WERI-Rb-1 (cell line): Measurements from ENCODE around the gene UBL3.

Experiments used
- DNase-seq: peaks from one replicate; pipeline ENCODE4 v3.0.0-alpha.2; 2020
- H3K27ac ChIP-seq: fragments of 250-450 bp; sonication (Bioruptor Pico); 2 replicates; pipeline ENCODE4 v1.5.1; 2020; ENCODE audit warnings: mild to moderate bottlenecking, moderate library complexity
- H3K27me3 ChIP-seq: fragments of 250-450 bp; sonication (Bioruptor Pico); 2 replicates; pipeline ENCODE4 v1.5.1; 2021; ENCODE audit warnings: mild to moderate bottlenecking, low read depth, moderate library complexity; ENCODE audit not compliant: insufficient read depth, severe bottlenecking
- H3K36me3 ChIP-seq: fragments of 250-450 bp; sonication (Bioruptor Pico); 2 replicates; pipeline ENCODE4 v1.5.1; 2020; ENCODE audit warnings: mild to moderate bottlenecking, moderate library complexity
- H3K4me3 ChIP-seq: 2 replicates; pipeline ENCODE4 v1.5.1; 2011; ENCODE audit warnings: low read depth, mild to moderate bottlenecking, control low read depth, low read length
- H3K9me3 ChIP-seq: fragments of 250-450 bp; sonication (Bioruptor Pico); 2 replicates; pipeline ENCODE4 v1.5.1; 2021; ENCODE audit warnings: mild to moderate bottlenecking, moderate library complexity; ENCODE audit not compliant: severe bottlenecking
- CTCF ChIP-seq: IDR thresholded peaks from 2 replicates; pipeline ENCODE4 v1.5.1; 2011; ENCODE audit warnings: low read depth, mild to moderate bottlenecking, control low read depth, inconsistent platforms, low read length

The UBL3 gene

DNA sequence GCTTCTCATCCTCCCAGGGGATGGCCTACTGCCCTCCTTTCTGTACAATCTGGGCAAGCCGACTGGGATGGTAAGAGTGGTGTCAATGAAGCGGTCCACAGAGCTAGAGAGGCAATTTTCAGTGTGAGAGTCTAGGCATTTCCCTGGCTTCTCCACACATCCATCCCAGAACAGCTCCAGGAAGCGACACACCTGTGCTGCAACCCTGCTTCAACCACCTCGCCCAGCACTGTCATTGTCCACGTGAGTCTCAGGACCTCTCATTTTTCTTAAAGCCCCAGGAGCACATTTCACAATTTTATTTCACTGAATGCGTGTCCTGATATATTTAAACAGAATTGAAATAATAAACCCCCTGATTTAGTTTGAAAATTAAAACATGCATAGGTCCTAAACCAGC is 15.5 kb upstream of the UBL3 start:
- H3K4me3 ChIP-seq, result no peak overlapping the region
- no peaks in the 10 kb centered on the region for H3K9me3 ChIP-seq
- DNase-seq, result no peak
- H3K36me3 ChIP-seq, result no peaks in the 10 kb centered on the region
- no peak for TF ChIP-seq CTCF
- H3K27ac ChIP-seq, result no peak overlapping the region
- H3K27me3 ChIP-seq, result no peaks in the 10 kb centered on the region

GRCh38 chr13:29861694-29862110 is 11.3 kb upstream of the UBL3 start:
- no peak overlapping the region for H3K27ac ChIP-seq
- no peak overlapping the region for H3K4me3 ChIP-seq
- no peak for TF ChIP-seq CTCF
- H3K9me3 ChIP-seq, result no peaks in the 10 kb centered on the region
- DNase-seq, result no peak
- H3K36me3 ChIP-seq, result no peaks in the 10 kb centered on the region
- H3K27me3 ChIP-seq, result no peaks in the 10 kb centered on the region

DNA sequence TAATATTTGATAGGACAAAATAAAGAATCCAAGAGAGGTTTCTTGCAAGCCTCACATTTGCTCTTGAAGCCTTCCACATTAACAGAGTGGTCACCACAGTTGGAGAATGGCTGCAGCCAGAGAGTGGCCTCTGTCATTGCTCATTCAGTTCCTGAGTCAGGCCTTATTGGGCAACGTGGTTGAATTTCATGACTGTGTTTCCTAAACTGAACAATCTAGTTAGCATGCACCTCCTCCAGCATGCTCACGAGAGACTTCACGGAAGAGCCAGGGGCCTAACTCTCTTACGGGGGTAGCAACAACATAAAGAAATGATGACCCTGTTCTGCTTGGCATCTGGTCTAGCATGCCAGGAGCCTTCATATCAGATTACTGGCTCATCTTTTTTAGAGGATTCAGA is 9.6 kb upstream of the UBL3 start:
- no peaks in the 10 kb centered on the region for H3K36me3 ChIP-seq
- no peaks in the 10 kb centered on the region for H3K27me3 ChIP-seq
- no peaks in the 10 kb centered on the region for H3K9me3 ChIP-seq
- DNase-seq, result no peak
- H3K4me3 ChIP-seq, result no peak overlapping the region
- TF ChIP-seq CTCF, result no peak
- H3K27ac ChIP-seq, result no peak overlapping the region

DNA sequence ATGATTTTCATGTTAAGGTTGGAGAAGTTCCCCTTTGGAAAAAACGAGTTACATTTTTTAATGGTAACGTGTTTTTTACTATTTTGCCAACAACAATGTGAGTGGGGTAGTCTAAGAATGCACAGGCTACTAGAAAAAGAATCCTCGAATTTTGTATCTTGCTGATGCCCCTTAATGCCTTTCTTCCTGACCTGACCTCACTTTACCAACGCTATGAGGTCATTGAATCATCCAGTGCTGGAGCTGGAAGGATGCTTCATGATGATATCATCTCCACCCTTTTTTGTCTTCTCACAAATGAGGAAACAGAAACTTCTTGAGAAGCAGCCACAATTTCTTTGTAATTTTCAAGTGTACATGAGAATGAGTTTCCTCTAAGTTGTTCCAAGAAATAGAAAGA is 8.2 kb upstream of the UBL3 start:
- Histone ChIP-seq H3K9me3 (no peaks in the 10 kb centered on the region), H3K36me3 (no peaks in the 10 kb centered on the region), H3K27ac (no peak overlapping the region), H3K27me3 (no peaks in the 10 kb centered on the region), H3K4me3 (no peak overlapping the region)
- TF ChIP-seq CTCF, result no peak
- DNase-seq, result no peak

DNA sequence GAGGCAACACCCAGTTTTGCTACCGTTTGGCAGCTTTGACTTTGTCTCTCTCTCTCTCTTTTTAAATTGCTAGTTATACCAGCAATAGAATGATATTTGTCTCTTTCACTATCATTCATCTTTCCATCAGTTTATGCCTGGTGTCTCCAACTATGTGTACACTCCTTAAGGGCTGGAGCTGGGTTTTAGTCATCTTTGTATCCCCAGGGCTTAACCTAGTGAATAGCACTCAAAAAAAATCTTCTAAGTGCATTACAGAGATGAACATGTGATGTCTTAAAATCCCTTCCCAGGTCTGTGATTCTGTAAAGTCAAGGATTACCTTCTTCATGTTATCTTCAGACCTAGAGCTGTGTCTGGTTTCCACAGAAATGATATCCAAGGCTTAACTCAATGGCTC is 7.8 kb upstream of the UBL3 start:
- TF ChIP-seq CTCF, result no peak
- DNase-seq, result no peak
- no peaks in the 10 kb centered on the region for H3K36me3 ChIP-seq
- H3K9me3 ChIP-seq, result no peaks in the 10 kb centered on the region
- H3K27me3 ChIP-seq, result no peaks in the 10 kb centered on the region
- H3K27ac ChIP-seq, result no peak overlapping the region
- H3K4me3 ChIP-seq, result no peak overlapping the region

DNA sequence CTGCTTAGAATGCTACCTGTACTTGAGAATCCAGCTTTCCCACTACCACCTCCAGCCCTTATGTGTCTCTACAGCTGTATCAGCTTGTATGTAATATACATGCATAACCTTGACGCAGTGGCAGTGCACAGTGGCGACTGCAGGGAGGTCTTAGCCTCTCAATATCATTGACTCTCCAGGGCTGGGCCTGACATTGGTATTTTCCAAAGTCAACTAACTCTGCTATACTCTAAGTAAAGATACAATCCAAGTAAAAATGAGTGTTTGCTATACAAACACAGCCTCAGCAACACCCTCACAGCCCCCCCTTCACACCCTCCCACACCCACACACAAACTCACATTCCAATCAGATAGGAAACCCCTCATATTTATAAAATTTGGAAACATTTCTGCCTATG is 6.7 kb upstream of the UBL3 start:
- Histone ChIP-seq H3K9me3 (no peaks in the 10 kb centered on the region), H3K36me3 (no peaks in the 10 kb centered on the region), H3K4me3 (no peak overlapping the region), H3K27ac (no peak overlapping the region), H3K27me3 (no peaks in the 10 kb centered on the region)
- no peak for DNase-seq
- no peak for TF ChIP-seq CTCF
